WERI-Rb-1 (cell line): Measurements from ENCODE around the gene C9orf153.

ENCODE experiments used
- DNase-seq: peaks from one replicate; pipeline ENCODE4 v3.0.0-alpha.2; 2020
- H3K27ac ChIP-seq: fragments of 250-450 bp; sonication (Bioruptor Pico); 2 replicates; pipeline ENCODE4 v1.5.1; 2020; ENCODE audit warnings: mild to moderate bottlenecking, moderate library complexity
- H3K27me3 ChIP-seq: fragments of 250-450 bp; sonication (Bioruptor Pico); 2 replicates; pipeline ENCODE4 v1.5.1; 2021; ENCODE audit warnings: mild to moderate bottlenecking, low read depth, moderate library complexity; ENCODE audit not compliant: insufficient read depth, severe bottlenecking
- H3K36me3 ChIP-seq: fragments of 250-450 bp; sonication (Bioruptor Pico); 2 replicates; pipeline ENCODE4 v1.5.1; 2020; ENCODE audit warnings: mild to moderate bottlenecking, moderate library complexity
- H3K4me3 ChIP-seq: 2 replicates; pipeline ENCODE4 v1.5.1; 2011; ENCODE audit warnings: low read depth, mild to moderate bottlenecking, control low read depth, low read length
- H3K9me3 ChIP-seq: fragments of 250-450 bp; sonication (Bioruptor Pico); 2 replicates; pipeline ENCODE4 v1.5.1; 2021; ENCODE audit warnings: mild to moderate bottlenecking, moderate library complexity; ENCODE audit not compliant: severe bottlenecking
- CTCF ChIP-seq: IDR thresholded peaks from 2 replicates; pipeline ENCODE4 v1.5.1; 2011; ENCODE audit warnings: low read depth, mild to moderate bottlenecking, control low read depth, inconsistent platforms, low read length

The C9orf153 gene

GRCh38 chr9:86248746-86249145 is 10.7 kb downstream of the C9orf153 start:
- Histone ChIP-seq H3K4me3 (no peak overlapping the region), H3K27ac (no peak overlapping the region), H3K27me3 (no peaks in the 10 kb centered on the region), H3K36me3 (no peaks in the 10 kb centered on the region), H3K9me3 (peaks cover 4% of the 10 kb centered on the region)
- TF ChIP-seq CTCF = no peak
- DNase-seq = no peak

- Histone ChIP-seq H3K27ac (no peak overlapping the region), H3K4me3 (no peak overlapping the region), H3K9me3 (no peaks in the 10 kb centered on the region), H3K27me3 (no peaks in the 10 kb centered on the region), H3K36me3 (no peaks in the 10 kb centered on the region)
- no peak for DNase-seq
- no peak for TF ChIP-seq CTCF
These were observed 12.7 kb downstream of the C9orf153 start for GRCh38 chr9:86246752-86247161.

- no peak overlapping the region for H3K4me3 ChIP-seq
- no peak for TF ChIP-seq CTCF
- H3K27me3 ChIP-seq = no peaks in the 10 kb centered on the region
- H3K9me3 ChIP-seq = no peaks in the 10 kb centered on the region
- no peaks in the 10 kb centered on the region for H3K36me3 ChIP-seq
- DNase-seq = no peak
- H3K27ac ChIP-seq = no peak overlapping the region
These were observed 17.4 kb downstream of the C9orf153 start for GRCh38 chr9:86242071-86242470.

GRCh38 chr9:86241216-86241615 is 18.2 kb downstream of the C9orf153 start:
- no peaks in the 10 kb centered on the region for H3K27me3 ChIP-seq
- no peaks in the 10 kb centered on the region for H3K9me3 ChIP-seq
- H3K27ac ChIP-seq = no peak overlapping the region
- H3K4me3 ChIP-seq = no peak overlapping the region
- no peaks in the 10 kb centered on the region for H3K36me3 ChIP-seq
- DNase-seq = no peak
- no peak for TF ChIP-seq CTCF

GRCh38 chr9:86238861-86239770 is 20.3 kb downstream of the C9orf153 start:
- Histone ChIP-seq H3K27me3 (no peaks in the 10 kb centered on the region), H3K36me3 (no peaks in the 10 kb centered on the region), H3K4me3 (no peak overlapping the region), H3K27ac (no peak overlapping the region), H3K9me3 (no peaks in the 10 kb centered on the region)
- TF ChIP-seq CTCF = no peak
- no peak for DNase-seq
